ENCODE data around the gene FERMT1.

Gene FERMT1

GRCh38 chr20:6135347-6135746 lies 12.5 kb upstream of the FERMT1 start:
- no peak for DNase-seq

GRCh38 chr20:6134592-6134991 lies 11.8 kb upstream of the FERMT1 start:
- H3K4me3 ChIP-seq (ENCODE audit: low read length): no peak overlapping the region
- no peak overlapping the region for H3K4me2 ChIP-seq (ENCODE audit: low read length)
- H3K56ac ChIP-seq (ENCODE audit: low read length): no peak overlapping the region
- no peak overlapping the region for H4K8ac ChIP-seq (ENCODE audit: low read depth, low read length)
- no peaks in the 10 kb centered on the region for H3K79me1 ChIP-seq (ENCODE audit: low read length)
- no peak overlapping the region for H3K18ac ChIP-seq (ENCODE audit: low read length)
- H3K9ac ChIP-seq (ENCODE audit: low read length): no peak overlapping the region
- no CpG with 5 or more reads among the region's 8 CpGs for WGBS (ENCODE audit: extremely low coverage, insufficient coverage, low lambda C conversion rate)
- H2AK5ac ChIP-seq (ENCODE audit: low read length): no peak overlapping the region
- H2BK120ac ChIP-seq (ENCODE audit: low read depth, low read length): no peak overlapping the region
- H3K27me3 ChIP-seq (ENCODE audit: insufficient read depth, low read length, poor library complexity): no peaks in the 10 kb centered on the region
- no peak overlapping the region for H4K5ac ChIP-seq (ENCODE audit: low read length)
- no peak overlapping the region for H2BK5ac ChIP-seq (ENCODE audit: low read length)
- H3K79me2 ChIP-seq (ENCODE audit: control insufficient read depth, insufficient read depth, low read length): no peaks in the 10 kb centered on the region
- DNase-seq: no peak
- no peaks in the 10 kb centered on the region for H3K36me3 ChIP-seq (ENCODE audit: control insufficient read depth, insufficient read depth, low read length)
- no peak overlapping the region for H2BK15ac ChIP-seq (replicated peaks; ENCODE audit: low read depth)
- no peak overlapping the region for H3K23ac ChIP-seq (ENCODE audit: low read length)
- no peak overlapping the region for H3K4ac ChIP-seq (ENCODE audit: low read depth, low read length)
- H3K27ac ChIP-seq (ENCODE audit: low read depth, low read length): no peak overlapping the region
- H3K4me1 ChIP-seq (ENCODE audit: control insufficient read depth, low read depth, low read length): no peaks in the 10 kb centered on the region

More at GRCh38 chr20:6135347-6135746, 12.5 kb upstream of the FERMT1 start:
- H4K8ac ChIP-seq (ENCODE audit: low read depth, low read length): no peak overlapping the region
- no peak overlapping the region for H2AK5ac ChIP-seq (ENCODE audit: low read length)
- no peak overlapping the region for H3K23ac ChIP-seq (ENCODE audit: low read length)
- H3K36me3 ChIP-seq (ENCODE audit: control insufficient read depth, insufficient read depth, low read length): no peaks in the 10 kb centered on the region
- H3K27ac ChIP-seq (ENCODE audit: low read depth, low read length): no peak overlapping the region
- no CpG with 5 or more reads among the region's 8 CpGs for WGBS (ENCODE audit: extremely low coverage, insufficient coverage, low lambda C conversion rate)
- no peak overlapping the region for H3K4ac ChIP-seq (ENCODE audit: low read depth, low read length)
- no peak overlapping the region for H3K56ac ChIP-seq (ENCODE audit: low read length)
- no peak overlapping the region for H3K4me3 ChIP-seq (ENCODE audit: low read length)
- H3K4me1 ChIP-seq (ENCODE audit: control insufficient read depth, low read depth, low read length): no peaks in the 10 kb centered on the region
- no peak overlapping the region for H4K5ac ChIP-seq (ENCODE audit: low read length)
- H3K27me3 ChIP-seq (ENCODE audit: insufficient read depth, low read length, poor library complexity): no peaks in the 10 kb centered on the region
- no peak overlapping the region for H2BK15ac ChIP-seq (replicated peaks; ENCODE audit: low read depth)
- H2BK120ac ChIP-seq (ENCODE audit: low read depth, low read length): no peak overlapping the region
- H2BK5ac ChIP-seq (ENCODE audit: low read length): no peak overlapping the region
- no peaks in the 10 kb centered on the region for H3K79me1 ChIP-seq (ENCODE audit: low read length)
- no peaks in the 10 kb centered on the region for H3K79me2 ChIP-seq (ENCODE audit: control insufficient read depth, insufficient read depth, low read length)
- no peak overlapping the region for H3K9ac ChIP-seq (ENCODE audit: low read length)
- no peak overlapping the region for H3K4me2 ChIP-seq (ENCODE audit: low read length)
- no peak overlapping the region for H3K18ac ChIP-seq (ENCODE audit: low read length)

- no CpG with 5 or more reads among the region's 5 CpGs for WGBS (ENCODE audit: extremely low coverage, insufficient coverage, low lambda C conversion rate)
- no peak overlapping the region for H3K18ac ChIP-seq (ENCODE audit: low read length)
- H3K36me3 ChIP-seq (ENCODE audit: control insufficient read depth, insufficient read depth, low read length): no peaks in the 10 kb centered on the region
Measured at GRCh38 chr20:6130045-6130444, 7.2 kb upstream of the FERMT1 start.

GRCh38 chr20:6127825-6128224 lies 5.0 kb upstream of the FERMT1 start:
- no peak overlapping the region for H4K5ac ChIP-seq (ENCODE audit: low read length)
- H3K9ac ChIP-seq (ENCODE audit: low read length): no peak overlapping the region

More at GRCh38 chr20:6130045-6130444, 7.2 kb upstream of the FERMT1 start:
- DNase-seq: no peak
- no peak overlapping the region for H3K27ac ChIP-seq (ENCODE audit: low read depth, low read length)
- H2AK5ac ChIP-seq (ENCODE audit: low read length): no peak overlapping the region
- H2BK120ac ChIP-seq (ENCODE audit: low read depth, low read length): no peak overlapping the region
- H4K5ac ChIP-seq (ENCODE audit: low read length): no peak overlapping the region
- no peak overlapping the region for H3K4me2 ChIP-seq (ENCODE audit: low read length)
- no peak overlapping the region for H3K23ac ChIP-seq (ENCODE audit: low read length)
- no peak overlapping the region for H3K4ac ChIP-seq (ENCODE audit: low read depth, low read length)
- no peak overlapping the region for H3K56ac ChIP-seq (ENCODE audit: low read length)
- H2BK15ac ChIP-seq (replicated peaks; ENCODE audit: low read depth): no peak overlapping the region
- no peaks in the 10 kb centered on the region for H3K79me1 ChIP-seq (ENCODE audit: low read length)
- H3K9ac ChIP-seq (ENCODE audit: low read length): no peak overlapping the region
- H4K8ac ChIP-seq (ENCODE audit: low read depth, low read length): no peak overlapping the region
- H3K4me3 ChIP-seq (ENCODE audit: low read length): no peak overlapping the region
- H3K27me3 ChIP-seq (ENCODE audit: insufficient read depth, low read length, poor library complexity): no peaks in the 10 kb centered on the region
- H3K4me1 ChIP-seq (ENCODE audit: control insufficient read depth, low read depth, low read length): no peaks in the 10 kb centered on the region
- no peak overlapping the region for H2BK5ac ChIP-seq (ENCODE audit: low read length)
- H3K79me2 ChIP-seq (ENCODE audit: control insufficient read depth, insufficient read depth, low read length): no peaks in the 10 kb centered on the region

GRCh38 chr20:6126846-6127245 lies 4.0 kb upstream of the FERMT1 start:
- H3K79me1 ChIP-seq (ENCODE audit: low read length): no peaks in the 10 kb centered on the region
- no peak overlapping the region for H4K5ac ChIP-seq (ENCODE audit: low read length)
- no peak overlapping the region for H2BK120ac ChIP-seq (ENCODE audit: low read depth, low read length)
- no peak for DNase-seq
- no CpG with 5 or more reads among the region's 2 CpGs for WGBS (ENCODE audit: extremely low coverage, insufficient coverage, low lambda C conversion rate)
- H3K27me3 ChIP-seq (ENCODE audit: insufficient read depth, low read length, poor library complexity): no peaks in the 10 kb centered on the region
- H3K4me2 ChIP-seq (ENCODE audit: low read length): no peak overlapping the region
- H3K9ac ChIP-seq (ENCODE audit: low read length): no peak overlapping the region
- H3K27ac ChIP-seq (ENCODE audit: low read depth, low read length): no peak overlapping the region
- H3K4ac ChIP-seq (ENCODE audit: low read depth, low read length): no peak overlapping the region
- no peak overlapping the region for H2BK15ac ChIP-seq (replicated peaks; ENCODE audit: low read depth)
- H3K4me1 ChIP-seq (ENCODE audit: control insufficient read depth, low read depth, low read length): peaks cover 2% of the 10 kb centered on the region
- no peak overlapping the region for H3K56ac ChIP-seq (ENCODE audit: low read length)
- H3K23ac ChIP-seq (ENCODE audit: low read length): no peak overlapping the region
- H2BK5ac ChIP-seq (ENCODE audit: low read length): no peak overlapping the region
- H2AK5ac ChIP-seq (ENCODE audit: low read length): no peak overlapping the region
- H3K4me3 ChIP-seq (ENCODE audit: low read length): no peak overlapping the region
- H3K36me3 ChIP-seq (ENCODE audit: control insufficient read depth, insufficient read depth, low read length): no peaks in the 10 kb centered on the region
- H3K79me2 ChIP-seq (ENCODE audit: control insufficient read depth, insufficient read depth, low read length): no peaks in the 10 kb centered on the region
- H4K8ac ChIP-seq (ENCODE audit: low read depth, low read length): no peak overlapping the region
- H3K18ac ChIP-seq (ENCODE audit: low read length): no peak overlapping the region

More at GRCh38 chr20:6127825-6128224, 5.0 kb upstream of the FERMT1 start:
- H3K18ac ChIP-seq (ENCODE audit: low read length): no peak overlapping the region
- H2BK120ac ChIP-seq (ENCODE audit: low read depth, low read length): no peak overlapping the region
- H3K27me3 ChIP-seq (ENCODE audit: insufficient read depth, low read length, poor library complexity): no peaks in the 10 kb centered on the region
- H3K79me2 ChIP-seq (ENCODE audit: control insufficient read depth, insufficient read depth, low read length): no peaks in the 10 kb centered on the region
- H2BK15ac ChIP-seq (replicated peaks; ENCODE audit: low read depth): no peak overlapping the region
- H4K8ac ChIP-seq (ENCODE audit: low read depth, low read length): no peak overlapping the region
- no peaks in the 10 kb centered on the region for H3K79me1 ChIP-seq (ENCODE audit: low read length)
- H3K4me2 ChIP-seq (ENCODE audit: low read length): no peak overlapping the region
- no peak overlapping the region for H2BK5ac ChIP-seq (ENCODE audit: low read length)
- H3K4me1 ChIP-seq (ENCODE audit: control insufficient read depth, low read depth, low read length): no peaks in the 10 kb centered on the region
- no peak overlapping the region for H3K4ac ChIP-seq (ENCODE audit: low read depth, low read length)
- H2AK5ac ChIP-seq (ENCODE audit: low read length): no peak overlapping the region
- no peak overlapping the region for H3K27ac ChIP-seq (ENCODE audit: low read depth, low read length)
- H3K4me3 ChIP-seq (ENCODE audit: low read length): no peak overlapping the region
- no peak for DNase-seq
- H3K56ac ChIP-seq (ENCODE audit: low read length): no peak overlapping the region
- H3K23ac ChIP-seq (ENCODE audit: low read length): no peak overlapping the region
- no CpG with 5 or more reads among the region's 4 CpGs for WGBS (ENCODE audit: extremely low coverage, insufficient coverage, low lambda C conversion rate)
- no peaks in the 10 kb centered on the region for H3K36me3 ChIP-seq (ENCODE audit: control insufficient read depth, insufficient read depth, low read length)

GRCh38 chr20:6123649-6124014 lies 802 bp upstream of the FERMT1 start:
- H3K4ac ChIP-seq (ENCODE audit: low read depth, low read length): no peak overlapping the region
- no peak overlapping the region for H3K18ac ChIP-seq (ENCODE audit: low read length)
- no peaks in the 10 kb centered on the region for H3K36me3 ChIP-seq (ENCODE audit: control insufficient read depth, insufficient read depth, low read length)
- H3K79me2 ChIP-seq (ENCODE audit: control insufficient read depth, insufficient read depth, low read length): no peaks in the 10 kb centered on the region
- no peaks in the 10 kb centered on the region for H3K27me3 ChIP-seq (ENCODE audit: insufficient read depth, low read length, poor library complexity)
- 89% methylated on average over 1 of the region's 4 CpGs for WGBS (ENCODE audit: extremely low coverage, insufficient coverage, low lambda C conversion rate)
- H3K23ac ChIP-seq (ENCODE audit: low read length): no peak overlapping the region
- H3K4me1 ChIP-seq (ENCODE audit: control insufficient read depth, low read depth, low read length): peaks cover 2% of the 10 kb centered on the region
- no peak overlapping the region for H2BK15ac ChIP-seq (replicated peaks; ENCODE audit: low read depth)
- H3K79me1 ChIP-seq (ENCODE audit: low read length): no peaks in the 10 kb centered on the region
- H3K9ac ChIP-seq (ENCODE audit: low read length): no peak overlapping the region
- H4K8ac ChIP-seq (ENCODE audit: low read depth, low read length): no peak overlapping the region
- peak overlapping the region; percentile 41 for H3K27ac ChIP-seq (ENCODE audit: low read depth, low read length)
- H3K4me3 ChIP-seq (ENCODE audit: low read length): no peak overlapping the region
- no peak overlapping the region for H4K5ac ChIP-seq (ENCODE audit: low read length)
- H3K4me2 ChIP-seq (ENCODE audit: low read length): no peak overlapping the region
- DNase-seq: no peak
- H2BK120ac ChIP-seq (ENCODE audit: low read depth, low read length): no peak overlapping the region
- no peak overlapping the region for H2AK5ac ChIP-seq (ENCODE audit: low read length)
- H3K56ac ChIP-seq (ENCODE audit: low read length): peak overlapping the region; percentile 89
- no peak overlapping the region for H2BK5ac ChIP-seq (ENCODE audit: low read length)
